Hepatocyte (in vitro differentiated cells): Measurements from ENCODE around the gene CDH4. TPM values are rescaled to one million over a fixed set of nuclear protein-coding genes. Genes with fewer than 3 reads are reported as not detected.

Experiments used
- DNase-seq: peaks from one replicate; pipeline ENCODE4 v3.0.0-alpha.2; 2016; ENCODE audit warnings: low spot score
- H2AFZ ChIP-seq: fragments of 200-600 bp; sonication (generic); 2 replicates; pipeline ENCODE4 v1.6.0; 2016; ENCODE audit warnings: antibody characterized with exemption, mild to moderate bottlenecking
- H3K27ac ChIP-seq: fragments of 200-600 bp; sonication (generic); 2 replicates; pipeline ENCODE4 v1.5.1; 2016; ENCODE audit warnings: mild to moderate bottlenecking
- H3K27me3 ChIP-seq: fragments of 200-600 bp; sonication (generic); 2 replicates; pipeline ENCODE4 v1.6.1; 2016
- H3K36me3 ChIP-seq: fragments of 200-600 bp; sonication (generic); replicated peaks from 2 replicates; pipeline ENCODE4 v1.5.1; 2016; ENCODE audit warnings: low read depth; ENCODE audit not compliant: insufficient read depth
- H3K4me1 ChIP-seq: fragments of 200-600 bp; sonication (generic); 2 replicates; pipeline ENCODE4 v1.5.1; 2016; ENCODE audit warnings: mild to moderate bottlenecking, moderate library complexity; ENCODE audit not compliant: insufficient read depth
- H3K4me2 ChIP-seq: fragments of 200-600 bp; sonication (generic); 2 replicates; pipeline ENCODE4 v1.6.0; 2016
- H3K4me3 ChIP-seq: fragments of 200-600 bp; sonication (generic); 2 replicates; pipeline ENCODE4 v1.5.1; 2016; ENCODE audit warnings: mild to moderate bottlenecking
- H3K79me2 ChIP-seq: fragments of 200-600 bp; sonication (generic); 2 replicates; pipeline ENCODE4 v1.6.0; 2017; ENCODE audit warnings: mild to moderate bottlenecking
- H3K9me2 ChIP-seq: fragments of 200-600 bp; sonication (generic); replicated peaks from 2 replicates; pipeline ENCODE4 v1.6.0; 2017; ENCODE audit warnings: mild to moderate bottlenecking; ENCODE audit not compliant: insufficient read depth
- H3K9me3 ChIP-seq: fragments of 200-600 bp; sonication (generic); 2 replicates; pipeline ENCODE4 v1.5.1; 2016; ENCODE audit warnings: low read depth, mild to moderate bottlenecking
- H4K20me1 ChIP-seq: fragments of 200-600 bp; sonication (generic); 2 replicates; pipeline ENCODE4 v1.6.0; 2016; ENCODE audit warnings: mild to moderate bottlenecking; ENCODE audit not compliant: insufficient read depth, poor library complexity, severe bottlenecking
- CTCF ChIP-seq: fragments of 200-600 bp; sonication (generic); IDR thresholded peaks from 2 replicates; pipeline ENCODE4 v1.5.1; 2016; ENCODE audit warnings: antibody characterized with exemption, mild to moderate bottlenecking; ENCODE audit not compliant: poor library complexity
- EZH2 ChIP-seq: fragments of 200-600 bp; sonication (generic); IDR thresholded peaks from 2 replicates; pipeline ENCODE4 v1.6.1; 2016; ENCODE audit warnings: antibody characterized with exemption, mild to moderate bottlenecking, borderline replicate concordance
- EZH2phosphoT487 ChIP-seq: fragments of 200-600 bp; sonication (generic); IDR thresholded peaks from one replicate; pipeline ENCODE4 v1.6.1; 2018; ENCODE audit warnings: antibody characterized with exemption, mild to moderate bottlenecking, low read depth, moderate library complexity; ENCODE audit not compliant: unreplicated experiment, severe bottlenecking
- WGBS: methylation state at CpG from one replicate; pipeline ENCODE4 v1.1.6; 2016; ENCODE audit warnings: low lambda C conversion rate; ENCODE audit errors: missing lambda C conversion rate; 5-methylcytosine and 5-hydroxymethylcytosine counted together
- polyA plus RNA-seq: library from polyadenylated mRNA; unstranded; fragments of >200 nt; fragmentation: Nextera tagmentation; extraction: Ambion mirVana; gene quantifications from 2 replicates; pipeline ENCODE4 v1.2.1, GENCODE V29; 2016
- total RNA-seq: library from RNA; depleted of rRNA; stranded (reverse); fragments of >200 nt; gene quantifications from 2 replicates; pipeline ENCODE4 v1.2.3, GENCODE V29; 2014

CDH4 gene
- total and polyA plus RNA-seq, 2 experiments from 2014 or later = 0.53 to 0.73 TPM

DNA sequence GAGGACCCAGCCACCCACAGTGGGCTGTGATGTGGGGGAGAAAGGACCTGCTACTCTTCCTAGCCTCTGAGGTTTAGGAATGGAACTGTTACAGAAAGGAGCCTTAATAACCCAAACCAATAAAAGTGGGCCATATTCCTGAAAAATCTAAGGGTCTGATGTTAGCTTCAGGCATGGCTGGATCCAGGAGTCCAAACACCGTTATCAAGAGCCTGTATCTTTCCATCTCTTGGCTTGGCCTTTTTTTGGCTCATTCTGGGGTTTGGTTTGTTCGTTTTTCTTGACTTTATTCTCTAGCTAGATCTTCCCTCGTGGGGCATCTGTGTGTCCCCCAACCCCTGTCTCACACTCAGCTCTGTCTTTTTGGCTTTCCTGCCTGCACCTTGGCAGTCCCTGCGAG lies 38.7 kb downstream of the CDH4 start:
- Histone ChIP-seq H2AFZ (no peak overlapping the region), H3K79me2 (no peaks in the 10 kb centered on the region), H4K20me1 (no peaks in the 10 kb centered on the region), H3K27me3 (no peaks in the 10 kb centered on the region), H3K4me1 (no peaks in the 10 kb centered on the region), H3K9me3 (no peaks in the 10 kb centered on the region), H3K4me3 (no peak overlapping the region), H3K27ac (no peak overlapping the region), H3K36me3 (no peaks in the 10 kb centered on the region), H3K4me2 (no peak overlapping the region), H3K9me2 (no peaks in the 10 kb centered on the region)
- DNase-seq = no peak
- WGBS = 86% methylated on average over 4 of the region's 4 CpGs
- TF ChIP-seq EZH2 (no peak), CTCF (no peak), EZH2phosphoT487 (no peak)

- Histone ChIP-seq H3K4me2 (no peak overlapping the region), H3K4me1 (no peaks in the 10 kb centered on the region), H3K36me3 (no peaks in the 10 kb centered on the region), H3K27ac (no peak overlapping the region), H4K20me1 (no peaks in the 10 kb centered on the region), H3K9me2 (no peaks in the 10 kb centered on the region), H3K27me3 (no peaks in the 10 kb centered on the region), H3K9me3 (no peaks in the 10 kb centered on the region), H3K79me2 (no peaks in the 10 kb centered on the region), H3K4me3 (no peak overlapping the region), H2AFZ (no peak overlapping the region)
- no peak for DNase-seq
- 97% methylated on average over 17 of the region's 17 CpGs for WGBS
- no peak for TF ChIP-seq EZH2phosphoT487
- TF ChIP-seq CTCF = no peak
- TF ChIP-seq EZH2 = no peak
Measured at GRCh38 chr20:61291166-61291829, 39.2 kb downstream of the CDH4 start.

DNA sequence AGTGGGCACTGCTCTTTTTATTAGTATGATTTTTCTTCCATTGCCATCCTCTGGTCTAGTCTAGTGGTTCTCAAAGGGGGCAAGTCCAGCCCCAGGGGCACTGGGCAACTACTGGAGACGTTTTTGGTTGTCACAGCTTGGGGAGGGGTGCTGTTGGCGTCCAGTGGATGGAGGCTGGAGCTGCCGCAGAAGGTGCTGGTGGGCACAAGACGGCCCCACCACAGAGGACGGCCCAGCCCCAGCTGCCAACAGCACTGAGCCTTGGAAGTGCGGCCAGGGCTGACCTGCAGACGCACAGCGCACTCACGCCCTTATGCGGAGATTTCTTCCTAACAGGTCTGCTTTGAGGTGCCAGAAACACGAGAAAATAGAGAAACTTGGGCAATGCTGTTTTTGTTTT lies 40.3 kb downstream of the CDH4 start:
- 91% methylated on average over 11 of the region's 11 CpGs for WGBS
- H2AFZ ChIP-seq = no peak overlapping the region

More for the DNA sequence above, 40.3 kb downstream of the CDH4 start:
- DNase-seq = no peak
- Histone ChIP-seq H3K4me1 (no peaks in the 10 kb centered on the region), H3K27ac (no peak overlapping the region), H3K36me3 (no peaks in the 10 kb centered on the region), H4K20me1 (no peaks in the 10 kb centered on the region), H3K4me2 (no peak overlapping the region), H3K79me2 (no peaks in the 10 kb centered on the region), H3K27me3 (no peaks in the 10 kb centered on the region), H3K9me3 (no peaks in the 10 kb centered on the region), H3K9me2 (no peaks in the 10 kb centered on the region), H3K4me3 (no peak overlapping the region)
- TF ChIP-seq EZH2 (no peak), CTCF (no peak), EZH2phosphoT487 (no peak)
